HCT116 (cell line): ENCODE results near the gene MSLN. TPM values are rescaled to one million over a fixed set of nuclear protein-coding genes. Genes with fewer than 3 reads are reported as not detected.

Experiments used
- ATAC-seq: fragments of 200-7000 bp; cut with Tn5 transposase; 2 replicates; pipeline ENCODE4 v1.9.1; 2020; ENCODE audit warnings: mild to moderate bottlenecking, moderate library complexity
- BruUV-seq: library from RNA; stranded (reverse); fragments of 400-500 nt; replicated peaks from 2 replicates; lab custom pipeline; 2021; lab: Mats Ljungman, UMichigan
- CTCF ChIA-PET: fragments of 300-600 bp; sonication (Branson Sonifier 250); formaldehyde crosslinking; loops from one replicate; lab custom pipeline; 2021; ENCODE audit warnings: antibody characterized with exemption; lab: Charles Lee
- POLR2A ChIA-PET: fragments of 300-600, 350-600 bp; sonication (Branson Sonifier 250); formaldehyde crosslinking; loops from one replicate; lab custom pipeline; 2021; ENCODE audit warnings: antibody characterized with exemption; lab: Charles Lee
- RAD21 ChIA-PET, 2 experiments: fragments of 300-600 bp; sonication (Branson Sonifier 250); formaldehyde crosslinking; loops; one replicate each; lab custom pipeline; 2023; ENCODE audit warnings: low total read pairs in 2 of 2; ENCODE audit not compliant: uncharacterized antibody in 2 of 2, unreplicated experiment in 2 of 2, low non-redundant PET in 1 of 2; lab: Charles Lee
- DNase-seq: peaks from one replicate; pipeline ENCODE4 v3.0.0-alpha.2; 2010; ENCODE audit warnings: low read depth, low spot score
- H2AFZ ChIP-seq: fragments of 200-600 bp; shearing (Covaris generic), sonication (generic); 2 replicates; pipeline ENCODE4 v1.6.1; 2017; ENCODE audit warnings: low read depth, mixed run types, mixed read lengths, antibody characterized with exemption, low read length; ENCODE audit not compliant: poor library complexity, severe bottlenecking
- H3K27ac ChIP-seq: 2 replicates; pipeline ENCODE4 v1.5.1; 2012; ENCODE audit warnings: low read depth, low read length
- H3K27me3 ChIP-seq: fragments of 200-600 bp; sonication (generic); 2 replicates; pipeline ENCODE4 v1.6.1; 2016; ENCODE audit warnings: mixed run types, low read length, mixed read lengths; ENCODE audit not compliant: insufficient read depth
- H3K36me3 ChIP-seq, 2 experiments: fragments of 200-500 bp in 1 of 2; fragments of 200-600 bp in 1 of 2; sonication (Bioruptor generic) in 1 of 2; sonication (generic) in 1 of 2; 2 replicates each; pipeline versions ENCODE4 v1.5.1 to v1.6.1; 2014 to 2016; ENCODE audit warnings: low read length in 2 of 2, inconsistent platforms in 1 of 2, mixed read lengths in 1 of 2, mixed run types in 1 of 2; ENCODE audit not compliant: insufficient read depth in 2 of 2, control insufficient read depth in 1 of 2
- H3K4me1 ChIP-seq, 2 experiments: fragments of 200-600 bp in 1 of 2; sonication (generic) in 1 of 2; 2 replicates each; pipeline versions ENCODE4 v1.5.1 to v1.6.1; 2012 to 2017; ENCODE audit warnings: low read length in 2 of 2, inconsistent platforms in 1 of 2, mild to moderate bottlenecking in 1 of 2, mixed read lengths in 1 of 2, mixed run types in 1 of 2, moderate library complexity in 1 of 2; ENCODE audit not compliant: insufficient read depth in 2 of 2, control insufficient read depth in 1 of 2
- H3K4me2 ChIP-seq: fragments of 200-600 bp; sonication (generic); 2 replicates; pipeline ENCODE4 v1.6.1; 2017; ENCODE audit warnings: mixed run types, low read length, mixed read lengths
- H3K4me3 ChIP-seq, 2 experiments: fragments of 200-600 bp in 1 of 2; sonication (generic) in 1 of 2; replicated peaks in 1 of 2; 2 replicates each; pipeline ENCODE4 v1.5.1; 2011 to 2016; ENCODE audit warnings: low read length in 2 of 2, control low read depth in 1 of 2, low read depth in 1 of 2, mild to moderate bottlenecking in 1 of 2, mixed read lengths in 1 of 2, mixed run types in 1 of 2
- H3K79me2 ChIP-seq: fragments of 200-600 bp; sonication (generic); 2 replicates; pipeline ENCODE4 v1.6.1; 2017; ENCODE audit warnings: mild to moderate bottlenecking, mixed run types, low read length, moderate library complexity, mixed read lengths; ENCODE audit not compliant: insufficient read depth
- H3K9ac ChIP-seq: fragments of 200-600 bp; sonication (generic); 2 replicates; pipeline ENCODE4 v1.6.1; 2016; ENCODE audit warnings: low read length, mixed read lengths
- H3K9me2 ChIP-seq: fragments of 200-600 bp; sonication (generic), shearing (Covaris generic); 2 replicates; pipeline ENCODE4 v1.6.1; 2017; ENCODE audit warnings: mixed run types, mild to moderate bottlenecking, moderate library complexity; ENCODE audit not compliant: insufficient read depth
- H3K9me3 ChIP-seq, 2 experiments: fragments of 200-500 bp in 1 of 2; fragments of 200-600 bp in 1 of 2; sonication (Bioruptor generic) in 1 of 2; sonication (generic) in 1 of 2; 2 replicates each; pipeline ENCODE4 v1.6.1; 2014 to 2017; ENCODE audit warnings: low read length in 2 of 2, mixed read lengths in 2 of 2, inconsistent platforms in 1 of 2, low read depth in 1 of 2, mild to moderate bottlenecking in 1 of 2, mixed run types in 1 of 2, moderate library complexity in 1 of 2; ENCODE audit not compliant: control insufficient read depth in 1 of 2, insufficient read depth in 1 of 2
- H4K20me1 ChIP-seq: fragments of 200-600 bp; sonication (generic), shearing (Covaris generic); 2 replicates; pipeline ENCODE4 v1.6.1; 2017; ENCODE audit warnings: mixed run types, mild to moderate bottlenecking, moderate library complexity; ENCODE audit not compliant: insufficient read depth
- CBX3 ChIP-seq: IDR thresholded peaks from 2 replicates; pipeline ENCODE4 v1.6.1; 2012; ENCODE audit warnings: low read depth
- CEBPB ChIP-seq: IDR thresholded peaks from 2 replicates; pipeline ENCODE4 v1.6.1; 2012; ENCODE audit warnings: low read depth
- JUND ChIP-seq: IDR thresholded peaks from 2 replicates; pipeline ENCODE4 v1.6.1; 2012
- POLR2A ChIP-seq: IDR thresholded peaks from 2 replicates; pipeline ENCODE4 v1.7.0; 2011; ENCODE audit warnings: borderline replicate concordance; ENCODE audit not compliant: insufficient read depth, insufficient read length; ENCODE audit errors: extremely low read depth
- POLR2AphosphoS5 ChIP-seq: IDR thresholded peaks from 2 replicates; pipeline ENCODE4 v1.6.1; 2011; ENCODE audit warnings: mild to moderate bottlenecking, low read depth, low read length, moderate library complexity
- SIN3A ChIP-seq: IDR thresholded peaks from 2 replicates; pipeline ENCODE4 v1.6.1; 2012; ENCODE audit warnings: low read depth
- TCF7L2 ChIP-seq: IDR thresholded peaks from 2 replicates; pipeline ENCODE4 v1.7.0; 2011; ENCODE audit warnings: borderline replicate concordance, inconsistent platforms; ENCODE audit not compliant: insufficient read depth, insufficient read length; ENCODE audit errors: extremely low read depth
- ZNF274 ChIP-seq: fragments of 200-500 bp; sonication (Bioruptor generic); IDR thresholded peaks from 2 replicates; pipeline ENCODE4 v1.6.1; 2014; ENCODE audit warnings: mild to moderate bottlenecking, low read depth, low read length, inconsistent platforms
- intact Hi-C: fragments of 100-400 bp; cut with micrococcal nuclease; formaldehyde crosslinking; loops from 2 replicates; pipeline ENCODE4 v1.10.0; 2022
- total RNA-seq: library from RNA; stranded (reverse); gene quantifications from one replicate; pipeline ENCODE4 v1.2.1, GENCODE V29; 2021; ENCODE audit not compliant: unreplicated experiment
- TF ChIP-seq, protein P1 (sequence below), 3 experiments: fragments of 200-600 bp in 1 of 3; sonication (generic) in 1 of 3; IDR thresholded peaks in 2 of 3; conservative IDR thresholded peaks in 1 of 3; 2 replicates each; pipeline ENCODE4 v1.5.1; 2012 to 2017; ENCODE audit warnings: low read depth in 2 of 3, low read length in 2 of 3, antibody characterized with exemption in 1 of 3, borderline replicate concordance in 1 of 3, control low read depth in 1 of 3, mild to moderate bottlenecking in 1 of 3, mixed read lengths in 1 of 3, mixed run types in 1 of 3, moderate library complexity in 1 of 3; ENCODE audit not compliant: insufficient read depth in 1 of 3

The MSLN gene
- total RNA-seq, 1 experiment from 2014 or later = 40.9 TPM

DNA sequence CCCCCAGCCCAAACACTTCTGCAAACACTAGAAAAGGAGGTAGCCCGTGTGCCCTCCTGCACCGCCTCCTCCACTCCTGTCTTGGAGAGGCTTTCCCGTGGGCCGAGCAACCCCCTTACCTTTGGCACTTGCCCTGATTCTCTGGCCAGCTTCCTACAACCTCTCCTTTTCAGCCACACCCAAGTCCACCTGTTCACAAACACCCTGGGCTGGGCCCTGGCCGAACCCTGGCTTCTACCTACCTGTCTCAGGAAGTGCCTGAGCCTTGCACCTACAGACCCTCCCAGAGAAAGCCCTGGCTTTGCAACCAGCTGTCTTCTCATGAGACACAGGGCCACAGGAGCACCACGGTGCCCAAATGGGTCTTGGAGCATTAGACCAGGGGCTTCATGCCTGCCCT lies 41.6 kb upstream of the MSLN start:
- Histone ChIP-seq H3K27ac (peak overlapping the region; percentile 100), H3K36me3 (no peaks in the 10 kb centered on the region), H3K4me3 (0 out of 4 replicates have a peak overlapping the region, but pooled peaks of 1 of the 2 experiments have one; percentile 87), H3K9me2 (no peaks in the 10 kb centered on the region), H2AFZ (no peak overlapping the region), H3K9ac (peak overlapping the region; percentile 98), H3K4me1 (peaks cover 36 to 73% of the 10 kb centered on the region in 2 experiments), H3K27me3 (no peaks in the 10 kb centered on the region), H4K20me1 (peaks cover 3% of the 10 kb centered on the region; the same call in 1 of the 2 replicates), H3K9me3 (no peaks in the 10 kb centered on the region), H3K4me2 (peak overlapping the region; percentile 80), H3K79me2 (peaks cover 25% of the 10 kb centered on the region)
- no peak for DNase-seq
- POLR2A ChIA-PET = interaction anchor here (0.6 to 0.7 kb wide), 3 partner anchors 14 to 58 kb away, joined by 3 read pairs; no protein-coding TSS in a partner anchor
- intact Hi-C loops = no loop called here
- no peak for ATAC-seq
- CTCF ChIA-PET = interaction anchor here (1.4 to 1.8 kb wide), 3 partner anchors 9 to 70 kb away, joined by 4 to 9 read pairs (median 6); partner anchors contain the start of genes CHTF18 and RPUSD1
- RAD21 ChIA-PET = no interaction called here
- peak; percentile 10 for TF ChIP-seq POLR2A
- no peak for TF ChIP-seq CEBPB
- BruUV-seq = no TSS peak

DNA sequence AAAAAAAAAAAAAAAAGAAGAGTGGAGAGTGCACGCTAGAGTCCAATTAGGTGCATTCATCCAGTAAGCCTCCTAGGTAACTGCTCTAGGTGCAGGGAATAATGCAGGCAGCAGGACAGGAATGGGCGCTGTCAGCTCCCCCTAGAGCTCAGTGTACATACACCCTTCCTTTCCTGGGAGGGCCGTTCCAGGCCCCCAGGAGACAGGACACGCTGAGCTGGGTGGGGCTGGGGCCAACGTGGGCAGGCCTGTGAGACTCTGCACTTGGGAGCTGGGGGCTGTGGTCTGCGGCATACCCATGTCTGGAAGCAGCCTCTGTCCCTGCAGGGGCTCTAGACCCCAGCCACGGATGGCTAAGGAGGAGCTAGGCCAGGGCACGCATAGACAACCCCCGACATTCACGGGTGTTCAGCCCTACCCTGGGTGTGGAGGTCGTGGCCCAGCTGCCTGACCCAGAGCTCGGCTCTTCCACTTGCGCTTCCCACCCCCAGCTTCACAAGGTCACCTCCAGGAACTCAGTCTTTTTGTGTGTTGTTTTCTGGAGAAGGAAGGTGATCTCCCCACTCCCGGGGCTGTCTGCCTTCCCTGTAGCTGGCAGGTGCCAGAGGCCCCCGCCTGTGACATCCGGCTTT lies 40.6 kb upstream of the MSLN start:
- TSS peak; percentile 70 for BruUV-seq
- intact Hi-C loops = no loop called here
- TF ChIP-seq CEBPB (no peak), POLR2A (no peak), CBX3 (no peak), TCF7L2 (no peak), ZNF274 (no peak), POLR2AphosphoS5 (peak; percentile 67), JUND (no peak), SIN3A (no peak)
- TF ChIP-seq, protein P1, sequence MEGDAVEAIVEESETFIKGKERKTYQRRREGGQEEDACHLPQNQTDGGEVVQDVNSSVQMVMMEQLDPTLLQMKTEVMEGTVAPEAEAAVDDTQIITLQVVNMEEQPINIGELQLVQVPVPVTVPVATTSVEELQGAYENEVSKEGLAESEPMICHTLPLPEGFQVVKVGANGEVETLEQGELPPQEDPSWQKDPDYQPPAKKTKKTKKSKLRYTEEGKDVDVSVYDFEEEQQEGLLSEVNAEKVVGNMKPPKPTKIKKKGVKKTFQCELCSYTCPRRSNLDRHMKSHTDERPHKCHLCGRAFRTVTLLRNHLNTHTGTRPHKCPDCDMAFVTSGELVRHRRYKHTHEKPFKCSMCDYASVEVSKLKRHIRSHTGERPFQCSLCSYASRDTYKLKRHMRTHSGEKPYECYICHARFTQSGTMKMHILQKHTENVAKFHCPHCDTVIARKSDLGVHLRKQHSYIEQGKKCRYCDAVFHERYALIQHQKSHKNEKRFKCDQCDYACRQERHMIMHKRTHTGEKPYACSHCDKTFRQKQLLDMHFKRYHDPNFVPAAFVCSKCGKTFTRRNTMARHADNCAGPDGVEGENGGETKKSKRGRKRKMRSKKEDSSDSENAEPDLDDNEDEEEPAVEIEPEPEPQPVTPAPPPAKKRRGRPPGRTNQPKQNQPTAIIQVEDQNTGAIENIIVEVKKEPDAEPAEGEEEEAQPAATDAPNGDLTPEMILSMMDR (IDR thresholded peaks at IDR 0.05 in 2 of 3, conservative IDR thresholded peaks at IDR 0.05 in 1 of 3; ENCODE audit: borderline replicate concordance in 1 of 3, insufficient read depth in 1 of 3, low read depth in 2 of 3, low read length in 2 of 3) = peak in 2 of 3 experiments; percentile 44 to 56; a peak in 4 of 6 replicates
- Histone ChIP-seq H3K9ac (peak overlapping the region; percentile 98), H3K4me3 (peak overlapping the region; percentile 82 to 87), H3K27me3 (no peaks in the 10 kb centered on the region), H4K20me1 (peaks cover 3% of the 10 kb centered on the region; the same call in 1 of the 2 replicates), H3K79me2 (peaks cover 25% of the 10 kb centered on the region), H3K9me2 (no peaks in the 10 kb centered on the region), H3K27ac (peak overlapping the region; percentile 100), H3K36me3 (no peaks in the 10 kb centered on the region), H3K4me2 (peak overlapping the region; percentile 80), H2AFZ (no peak overlapping the region), H3K9me3 (no peaks in the 10 kb centered on the region), H3K4me1 (peaks cover 29 to 65% of the 10 kb centered on the region in 2 experiments)
- ATAC-seq = peak; percentile 47
- no peak for DNase-seq
- RAD21 ChIA-PET = interaction anchor here in 1 of 2 experiments (1.1 kb wide), 1 partner anchor 65 kb away, joined by 3 read pairs; no protein-coding TSS in a partner anchor
- POLR2A ChIA-PET = interaction anchor here (0.6 to 1.4 kb wide), 7 partner anchors 8 to 614 kb away, joined by 3 to 7 read pairs (median 3); partner anchors contain the start of gene CIAO3
- CTCF ChIA-PET = interaction anchor here (0.6 to 2.6 kb wide), 10 partner anchors 8 to 328 kb away, joined by 3 to 11 read pairs (median 6); partner anchors contain the start of genes CHTF18, MSLN and RPUSD1
